Progenitor cell of endocrine pancreas (in vitro differentiated cells): ENCODE data around the gene SLC44A2. TPM values are rescaled to one million over a fixed set of nuclear protein-coding genes. Genes with fewer than 3 reads are reported as not detected.
A peak's percentile ranks its signal among the peaks of the same experiment; 100 is the strongest.

Source experiments
- DNase-seq: peaks from one replicate; pipeline ENCODE4 v3.0.0; 2021; ENCODE audit warnings: low spot score; ENCODE audit not compliant: unreplicated experiment
- H3K27ac Mint-ChIP-seq: 2 replicates; pipeline ENCODE4 v1.8.0; 2021; ENCODE audit warnings: mild to moderate bottlenecking, moderate library complexity, mixed read lengths
- H3K27me3 Mint-ChIP-seq: 2 replicates; pipeline ENCODE4 v1.8.0; 2021; ENCODE audit warnings: mixed read lengths
- H3K36me3 Mint-ChIP-seq: 2 replicates; pipeline ENCODE4 v1.8.0; 2022; ENCODE audit warnings: mixed read lengths; ENCODE audit not compliant: insufficient read depth
- H3K4me1 Mint-ChIP-seq: 2 replicates; pipeline ENCODE4 v1.8.0; 2021; ENCODE audit warnings: low read depth, mixed read lengths
- H3K4me3 Mint-ChIP-seq: 2 replicates; pipeline ENCODE4 v1.8.0; 2021; ENCODE audit warnings: low read depth, mild to moderate bottlenecking, moderate library complexity, mixed read lengths
- H3K9me3 Mint-ChIP-seq: 2 replicates; pipeline ENCODE4 v1.8.0; 2021; ENCODE audit warnings: low read depth, mixed read lengths
- CTCF ChIP-seq: fragments of 200-600 bp; sonication (generic); IDR thresholded peaks from one replicate; pipeline ENCODE4 v1.5.0; 2021; ENCODE audit warnings: antibody characterized with exemption, mild to moderate bottlenecking; ENCODE audit not compliant: unreplicated experiment
- total RNA-seq: library from RNA; stranded (reverse); gene quantifications from 2 replicates; pipeline ENCODE4 v1.2.1, GENCODE V29; 2021

SLC44A2 gene
- total RNA-seq, 1 donor from 2014 or later = 164 TPM

GRCh38 chr19:10617409-10618121, 7.8 kb upstream of the SLC44A2 start:
- Mint-ChIP-seq H3K4me3 (no peak overlapping the region), H3K27ac (peak overlapping the region; percentile 66), H3K27me3 (no peaks in the 10 kb centered on the region), H3K4me1 (peaks cover 6% of the 10 kb centered on the region), H3K36me3 (no peaks in the 10 kb centered on the region), H3K9me3 (no peaks in the 10 kb centered on the region)
- DNase-seq = no peak
- no peak for TF ChIP-seq CTCF

DNA sequence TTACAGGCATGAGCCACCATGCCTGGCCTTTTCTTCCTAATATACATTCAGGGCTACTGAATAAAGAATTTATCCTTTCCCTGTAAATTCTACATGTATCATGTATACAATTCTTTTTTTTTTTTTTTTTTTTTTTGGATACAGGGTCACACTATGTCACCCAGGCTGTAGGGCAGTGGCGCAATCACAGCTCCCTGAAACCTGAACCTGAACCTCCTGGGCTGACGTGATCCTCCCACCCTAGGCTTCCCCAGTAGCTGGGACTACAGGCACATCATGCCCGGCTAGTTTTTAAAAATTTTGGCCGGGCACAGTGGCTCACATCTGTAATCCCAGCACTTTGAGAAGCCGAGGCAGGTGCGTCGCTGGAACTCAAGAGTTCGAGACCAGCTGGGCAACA, 6.5 kb upstream of the SLC44A2 start:
- H3K36me3 Mint-ChIP-seq = no peaks in the 10 kb centered on the region
- H3K27ac Mint-ChIP-seq = no peak overlapping the region
- no peaks in the 10 kb centered on the region for H3K9me3 Mint-ChIP-seq
- no peak overlapping the region for H3K4me3 Mint-ChIP-seq
- no peak for DNase-seq
- no peaks in the 10 kb centered on the region for H3K27me3 Mint-ChIP-seq
- peaks cover 6% of the 10 kb centered on the region for H3K4me1 Mint-ChIP-seq
- TF ChIP-seq CTCF = no peak

- Mint-ChIP-seq H3K9me3 (no peaks in the 10 kb centered on the region), H3K27me3 (no peaks in the 10 kb centered on the region), H3K27ac (peak overlapping the region; percentile 80), H3K4me1 (peaks cover 13% of the 10 kb centered on the region), H3K4me3 (no peak overlapping the region), H3K36me3 (no peaks in the 10 kb centered on the region)
- TF ChIP-seq CTCF = no peak
- DNase-seq = no peak
Observed at GRCh38 chr19:10620786-10621185, 4.6 kb upstream of the SLC44A2 start.

DNA sequence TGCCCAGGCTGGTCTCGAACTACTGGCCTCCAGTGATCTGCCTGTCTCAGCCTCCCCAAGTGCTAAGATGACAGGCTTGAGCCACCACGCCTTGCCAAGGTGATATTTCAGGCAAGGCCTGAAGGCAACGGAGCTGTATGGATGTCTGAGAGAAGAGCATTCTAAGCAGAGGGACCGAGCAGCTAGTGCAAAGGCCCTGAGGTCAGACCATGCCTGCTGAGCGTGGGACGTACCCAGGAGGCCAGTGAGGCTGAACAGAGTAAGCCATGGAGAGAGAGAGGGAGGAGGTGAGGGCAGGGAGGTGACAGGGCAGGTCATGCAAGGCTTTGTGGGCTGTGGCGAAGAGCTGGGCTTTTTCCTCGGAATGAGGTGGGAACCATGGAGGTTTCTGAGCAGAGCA, 3.4 kb upstream of the SLC44A2 start:
- Mint-ChIP-seq H3K36me3 (no peaks in the 10 kb centered on the region), H3K27ac (peak overlapping the region; percentile 84), H3K27me3 (no peaks in the 10 kb centered on the region), H3K9me3 (no peaks in the 10 kb centered on the region), H3K4me1 (peaks cover 19% of the 10 kb centered on the region), H3K4me3 (no peak overlapping the region)
- no peak for TF ChIP-seq CTCF
- no peak for DNase-seq

GRCh38 chr19:10624585-10624984, 768 bp upstream of the SLC44A2 start:
- Mint-ChIP-seq H3K36me3 (peaks cover 4% of the 10 kb centered on the region), H3K4me1 (peaks cover 16% of the 10 kb centered on the region), H3K27ac (peak overlapping the region; percentile 92), H3K27me3 (no peaks in the 10 kb centered on the region), H3K9me3 (no peaks in the 10 kb centered on the region), H3K4me3 (peak overlapping the region; percentile 84)
- TF ChIP-seq CTCF = no peak
- DNase-seq = no peak
